GM23338 (cell line): ENCODE results near the gene GNAO1. TPM values are rescaled to one million over a fixed set of nuclear protein-coding genes. Genes with fewer than 3 reads are reported as not detected.

Experiments used
- ATAC-seq: fragments of 200-7000 bp; cut with Tn5 transposase; 3 replicates; pipeline ENCODE4 v1.9.1; 2020
- DNase-seq: peaks from one replicate; pipeline ENCODE4 v3.0.0-alpha.2; 2015; ENCODE audit warnings: low spot score
- H2AFZ ChIP-seq: fragments of 200-600 bp; sonication (generic); 2 replicates; pipeline ENCODE4 v1.8.0; 2016; ENCODE audit warnings: antibody characterized with exemption, mild to moderate bottlenecking, moderate library complexity
- H3F3A ChIP-seq: fragments of 200-600 bp; sonication (generic); replicated peaks from 2 replicates; pipeline ENCODE4 v1.8.0; 2017; ENCODE audit warnings: antibody characterized with exemption, mixed run types, low read depth
- H3K27ac ChIP-seq: fragments of 200-600 bp; sonication (generic); 2 replicates; pipeline ENCODE4 v1.6.1; 2016; ENCODE audit warnings: low read depth
- H3K27me3 ChIP-seq: fragments of 200-600 bp; sonication (generic); 2 replicates; pipeline ENCODE4 v1.8.0; 2016; ENCODE audit warnings: mild to moderate bottlenecking, mixed run types, moderate library complexity; ENCODE audit not compliant: insufficient read depth
- H3K36me3 ChIP-seq: fragments of 200-600 bp; sonication (generic); 2 replicates; pipeline ENCODE4 v1.8.0; 2016; ENCODE audit warnings: mild to moderate bottlenecking; ENCODE audit not compliant: insufficient read depth
- H3K4me1 ChIP-seq: fragments of 200-600 bp; sonication (generic); 2 replicates; pipeline ENCODE4 v1.8.0; 2016; ENCODE audit warnings: mild to moderate bottlenecking, moderate library complexity; ENCODE audit not compliant: insufficient read depth
- H3K4me2 ChIP-seq: fragments of 200-600 bp; sonication (generic); 2 replicates; pipeline ENCODE4 v1.7.1; 2017; ENCODE audit warnings: mixed run types
- H3K4me3 ChIP-seq: fragments of 200-600 bp; sonication (generic); 2 replicates; pipeline ENCODE4 v1.6.1; 2016; ENCODE audit warnings: mixed run types
- H3K79me2 ChIP-seq: fragments of 200-600 bp; sonication (generic); replicated peaks from 2 replicates; pipeline ENCODE4 v1.8.0; 2017; ENCODE audit warnings: mild to moderate bottlenecking; ENCODE audit not compliant: insufficient read depth
- H3K9me2 ChIP-seq: fragments of 200-600 bp; sonication (generic); 2 replicates; pipeline ENCODE4 v1.8.0; 2017; ENCODE audit not compliant: insufficient read depth
- H4K20me1 ChIP-seq: fragments of 200-600 bp; sonication (generic); replicated peaks from 2 replicates; pipeline ENCODE4 v1.8.0; 2017; ENCODE audit warnings: mild to moderate bottlenecking; ENCODE audit not compliant: insufficient read depth
- H3K27ac Mint-ChIP-seq: 2 replicates; pipeline ENCODE4 v1.8.0; 2020; ENCODE audit warnings: inconsistent platforms, mild to moderate bottlenecking, moderate library complexity, mixed read lengths
- H3K27me3 Mint-ChIP-seq: 3 replicates; pipeline ENCODE4 v1.8.0; 2022; ENCODE audit warnings: low read depth, mild to moderate bottlenecking, moderate library complexity, mixed read lengths, inconsistent platforms; ENCODE audit not compliant: insufficient read depth, poor library complexity
- H3K36me3 Mint-ChIP-seq: 3 replicates; pipeline ENCODE4 v1.8.0; 2021; ENCODE audit warnings: low read depth, mild to moderate bottlenecking, inconsistent platforms, moderate library complexity, mixed read lengths
- H3K4me1 Mint-ChIP-seq: 3 replicates; pipeline ENCODE4 v1.8.0; 2020; ENCODE audit warnings: mild to moderate bottlenecking, inconsistent platforms, mixed read lengths
- H3K4me3 Mint-ChIP-seq: 3 replicates; pipeline ENCODE4 v1.8.0; 2021; ENCODE audit warnings: moderate library complexity, mild to moderate bottlenecking, inconsistent platforms, mixed read lengths
- H3K9me3 Mint-ChIP-seq: 3 replicates; pipeline ENCODE4 v1.8.0; 2020; ENCODE audit warnings: moderate library complexity, mild to moderate bottlenecking, inconsistent platforms, mixed read lengths
- CREB1 ChIP-seq: fragments of 250-450 bp; sonication (Bioruptor Pico); IDR thresholded peaks from 2 replicates; pipeline ENCODE4 v1.5.0; 2020; ENCODE audit warnings: low read depth, mild to moderate bottlenecking, moderate library complexity
- EZH2 ChIP-seq: fragments of 200-600 bp; sonication (generic); IDR thresholded peaks from one replicate; pipeline ENCODE4 v1.8.0; 2017; ENCODE audit warnings: antibody characterized with exemption, mild to moderate bottlenecking, low read depth; ENCODE audit not compliant: unreplicated experiment
- EZH2phosphoT487 ChIP-seq: fragments of 200-600 bp; sonication (generic); IDR thresholded peaks from one replicate; pipeline ENCODE4 v1.8.1; 2018; ENCODE audit warnings: antibody characterized with exemption; ENCODE audit not compliant: unreplicated experiment
- NANOG ChIP-seq: IDR thresholded peaks from 2 replicates; pipeline ENCODE4 v1.6.1; 2016; ENCODE audit warnings: antibody characterized with exemption, borderline replicate concordance
- POLR2AphosphoS5 ChIP-seq: IDR thresholded peaks from 2 replicates; pipeline ENCODE4 v1.6.1; 2016; ENCODE audit warnings: antibody characterized with exemption, low read depth
- STAT1 ChIP-seq: IDR thresholded peaks from one replicate; pipeline ENCODE4 v1.6.1; 2016; ENCODE audit warnings: antibody characterized with exemption; ENCODE audit not compliant: unreplicated experiment
- ZNF114 ChIP-seq: fragments of 250-450 bp; sonication (Bioruptor Pico); IDR thresholded peaks from 2 replicates; pipeline ENCODE4 v1.5.0; 2020; ENCODE audit warnings: mild to moderate bottlenecking, moderate library complexity
- ZNF331 ChIP-seq: fragments of 250-450 bp; sonication (Bioruptor Pico); IDR thresholded peaks from 2 replicates; pipeline ENCODE4 v1.5.0; 2020; ENCODE audit warnings: low read depth, mild to moderate bottlenecking, moderate library complexity
- ZNF462 ChIP-seq: fragments of 250-450 bp; sonication (Bioruptor Pico); IDR thresholded peaks from 2 replicates; pipeline ENCODE4 v1.5.0; 2020; ENCODE audit warnings: mild to moderate bottlenecking, moderate library complexity
- polyA plus RNA-seq: library from polyadenylated mRNA; unstranded; fragments of >200 nt; fragmentation: Nextera tagmentation; extraction: Ambion mirVana; gene quantifications from 2 replicates; pipeline ENCODE4 v1.2.1, GENCODE V29; 2016
- total RNA-seq: library from RNA; depleted of rRNA; stranded (reverse); fragments of >200 nt; shearing (Covaris generic); gene quantifications from 2 replicates; pipeline ENCODE4 v1.2.3, GENCODE V29; 2014
- TF ChIP-seq, protein P1 (sequence below): IDR thresholded peaks from 2 replicates; pipeline ENCODE4 v1.6.1; 2016; ENCODE audit warnings: antibody characterized with exemption
- TF ChIP-seq, protein P2 (sequence below), 2 experiments: fragments of 200-600 bp in 1 of 2; sonication (generic) in 1 of 2; conservative IDR thresholded peaks; 2 replicates each; pipeline versions ENCODE4 v1.5.1 to v1.6.1; 2016 to 2017; ENCODE audit warnings: antibody characterized with exemption in 2 of 2, low read depth in 2 of 2, mild to moderate bottlenecking in 2 of 2, moderate library complexity in 1 of 2

GNAO1 gene
- total and polyA plus RNA-seq, 2 experiments from 2014 or later = 6.5 to 24.8 TPM

- TF ChIP-seq CREB1 (no peak), EZH2 (no peak), ZNF114 (no peak), ZNF331 (CRISPR knock-in tag) (no peak)
- TF ChIP-seq, protein P1, sequence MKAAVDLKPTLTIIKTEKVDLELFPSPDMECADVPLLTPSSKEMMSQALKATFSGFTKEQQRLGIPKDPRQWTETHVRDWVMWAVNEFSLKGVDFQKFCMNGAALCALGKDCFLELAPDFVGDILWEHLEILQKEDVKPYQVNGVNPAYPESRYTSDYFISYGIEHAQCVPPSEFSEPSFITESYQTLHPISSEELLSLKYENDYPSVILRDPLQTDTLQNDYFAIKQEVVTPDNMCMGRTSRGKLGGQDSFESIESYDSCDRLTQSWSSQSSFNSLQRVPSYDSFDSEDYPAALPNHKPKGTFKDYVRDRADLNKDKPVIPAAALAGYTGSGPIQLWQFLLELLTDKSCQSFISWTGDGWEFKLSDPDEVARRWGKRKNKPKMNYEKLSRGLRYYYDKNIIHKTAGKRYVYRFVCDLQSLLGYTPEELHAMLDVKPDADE = no peak
- TF ChIP-seq, protein P2, sequence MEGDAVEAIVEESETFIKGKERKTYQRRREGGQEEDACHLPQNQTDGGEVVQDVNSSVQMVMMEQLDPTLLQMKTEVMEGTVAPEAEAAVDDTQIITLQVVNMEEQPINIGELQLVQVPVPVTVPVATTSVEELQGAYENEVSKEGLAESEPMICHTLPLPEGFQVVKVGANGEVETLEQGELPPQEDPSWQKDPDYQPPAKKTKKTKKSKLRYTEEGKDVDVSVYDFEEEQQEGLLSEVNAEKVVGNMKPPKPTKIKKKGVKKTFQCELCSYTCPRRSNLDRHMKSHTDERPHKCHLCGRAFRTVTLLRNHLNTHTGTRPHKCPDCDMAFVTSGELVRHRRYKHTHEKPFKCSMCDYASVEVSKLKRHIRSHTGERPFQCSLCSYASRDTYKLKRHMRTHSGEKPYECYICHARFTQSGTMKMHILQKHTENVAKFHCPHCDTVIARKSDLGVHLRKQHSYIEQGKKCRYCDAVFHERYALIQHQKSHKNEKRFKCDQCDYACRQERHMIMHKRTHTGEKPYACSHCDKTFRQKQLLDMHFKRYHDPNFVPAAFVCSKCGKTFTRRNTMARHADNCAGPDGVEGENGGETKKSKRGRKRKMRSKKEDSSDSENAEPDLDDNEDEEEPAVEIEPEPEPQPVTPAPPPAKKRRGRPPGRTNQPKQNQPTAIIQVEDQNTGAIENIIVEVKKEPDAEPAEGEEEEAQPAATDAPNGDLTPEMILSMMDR (conservative IDR thresholded peaks at IDR 0.05; ENCODE audit: low read depth in 2 of 2) = no peak
Observed at GRCh38 chr16:56247808-56248207, 56.5 kb downstream of the GNAO1 start (continued).

DNA sequence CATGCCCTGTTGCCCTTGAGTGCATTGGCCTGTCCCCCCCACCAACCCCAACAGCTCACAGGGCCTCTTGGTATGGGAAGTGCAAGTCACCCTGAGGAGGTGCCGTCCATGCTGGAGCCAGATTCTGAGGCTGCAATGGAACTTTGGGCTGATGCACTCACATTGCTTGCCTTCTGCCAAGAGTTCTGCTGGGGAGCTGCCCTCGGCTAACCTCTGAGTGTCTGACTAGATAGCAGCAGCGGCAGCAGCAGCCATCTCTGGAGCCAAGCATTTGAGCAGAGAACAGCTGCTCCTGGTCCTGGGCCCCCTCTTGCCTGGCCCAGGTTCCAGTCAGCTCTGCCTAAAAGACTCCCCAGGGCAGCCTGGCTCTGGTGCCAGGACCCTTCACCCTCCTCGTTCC, 61.5 kb downstream of the GNAO1 start:
- ATAC-seq (no peak), DNase-seq (no peak)
- Histone ChIP-seq H3K9me2 (no peaks in the 10 kb centered on the region), H3K79me2 (no peaks in the 10 kb centered on the region), H3F3A (no peaks in the 10 kb centered on the region), H3K27me3 (no peaks in the 10 kb centered on the region), H3K4me2 (no peak overlapping the region), H3K36me3 (peaks cover 3% of the 10 kb centered on the region; the same call in 1 of the 2 replicates), H3K27ac (no peak overlapping the region), H2AFZ (no peak overlapping the region), H3K4me3 (no peak overlapping the region), H4K20me1 (no peaks in the 10 kb centered on the region), H3K4me1 (no peaks in the 10 kb centered on the region)
- Mint-ChIP-seq H3K27me3 (no peaks in the 10 kb centered on the region), H3K27ac (no peak overlapping the region), H3K4me3 (no peak overlapping the region), H3K9me3 (no peaks in the 10 kb centered on the region; the same call in 2 of the 3 replicates), H3K36me3 (no peaks in the 10 kb centered on the region), H3K4me1 (no peaks in the 10 kb centered on the region; the same call in 2 of the 3 replicates)
- TF ChIP-seq ZNF462 = no peak
- no peak for TF ChIP-seq NANOG
- TF ChIP-seq POLR2AphosphoS5 = no peak
- no peak for TF ChIP-seq CREB1
- no peak for TF ChIP-seq EZH2
- TF ChIP-seq, protein P1 = no peak
- TF ChIP-seq EZH2phosphoT487 = no peak
- no peak for TF ChIP-seq STAT1
- no peak for TF ChIP-seq ZNF114
- TF ChIP-seq ZNF331 (CRISPR knock-in tag) = no peak
